Measurements from ENCODE around the gene HMGCL.

- TF ChIP-seq POLR2A (IDR thresholded peaks at IDR 0.05; ENCODE audit: low read depth, low read length) (no peak), POLR2AphosphoS5 (IDR thresholded peaks at IDR 0.05; ENCODE audit: low read depth, low read length) (no peak), TAF1 (IDR thresholded peaks at IDR 0.05; ENCODE audit: borderline replicate concordance, low read depth, low read length) (no peak)
Observed at GRCh38 chr1:23837908-23838307, 12.7 kb upstream of the HMGCL start.

Measured in GM12892 (cell line).